Right atrium auricular region (tissue), 2 donors: ENCODE measurements around the gene NUP42. TPM values are rescaled to one million over a fixed set of nuclear protein-coding genes. Genes with fewer than 3 reads are reported as not detected.
A peak's percentile ranks its signal among the peaks of the same experiment; 100 is the strongest.
"Not testable (repeated sequence)": the region's sequence is repeated elsewhere in the genome, so short reads cannot be mapped to it uniquely, and the experiment has no call there.

Source experiments
- DNase-seq: peaks from one replicate; pipeline ENCODE4 v3.0.0-alpha.2; 2019; ENCODE audit warnings: low spot score
- H3K27ac ChIP-seq, 2 donors: fragments of 200-600 bp; sonication (generic); 1 replicate in 1 of 2; 2 replicates in 1 of 2; pipeline ENCODE4 v1.5.1; 2016 to 2019
- H3K27me3 ChIP-seq, 2 donors: fragments of 200-600 bp; sonication (generic); one replicate each; pipeline versions ENCODE4 v1.5.1 to v1.6.0; 2017 to 2019
- H3K36me3 ChIP-seq: fragments of 200-600 bp; sonication (generic); one replicate; pipeline ENCODE4 v1.5.1; 2016
- H3K4me1 ChIP-seq, 2 donors: fragments of 200-600 bp; sonication (generic); one replicate each; pipeline versions ENCODE4 v1.5.1 to v1.6.0; 2017 to 2019
- H3K4me3 ChIP-seq, 2 donors: fragments of 200-600 bp; sonication (generic); 1 replicate in 1 of 2; 2 replicates in 1 of 2; pipeline ENCODE4 v1.5.1; 2017 to 2019; ENCODE audit warnings: mild to moderate bottlenecking in 1 of 2, moderate library complexity in 1 of 2
- H3K9me3 ChIP-seq, 2 donors: fragments of 200-600 bp; sonication (generic); one replicate each; pipeline ENCODE4 v1.5.1; 2019
- CTCF ChIP-seq, 2 donors: fragments of 200-600 bp; sonication (generic); IDR thresholded peaks; one replicate each; pipeline ENCODE4 v1.5.1; 2019; ENCODE audit warnings: antibody characterized with exemption in 2 of 2
- total RNA-seq, 2 donors: library from RNA; depleted of rRNA; stranded (reverse); fragments of >200 nt; gene quantifications; one replicate each; pipeline ENCODE4 v1.1.0, GENCODE V29; 2016

NUP42 gene
- total RNA-seq, 2 donors from 2014 or later, result 24.7 to 30.6 TPM

GRCh38 chr7:23191022-23191421, 9.2 kb downstream of the NUP42 start:
- Histone ChIP-seq H3K9me3 (no peaks in the 10 kb centered on the region), H3K4me3 (no peak overlapping the region), H3K27me3 (no peaks in the 10 kb centered on the region), H3K27ac (no peak overlapping the region), H3K4me1 (no peaks in the 10 kb centered on the region), H3K36me3 (peaks cover 52% of the 10 kb centered on the region)
- no peak for DNase-seq
- no peak for TF ChIP-seq CTCF (IDR thresholded peaks at IDR 0.05)

- not testable (repeated sequence) for H3K4me1 ChIP-seq, H3K27me3 ChIP-seq, H3K9me3 ChIP-seq, DNase-seq, H3K4me3 ChIP-seq, H3K27ac ChIP-seq
- peaks cover 30% of the 10 kb centered on the region for H3K36me3 ChIP-seq
These were observed 11.9 kb downstream of the NUP42 start for GRCh38 chr7:23193650-23194227.

- no peak for TF ChIP-seq CTCF (IDR thresholded peaks at IDR 0.05)
- Histone ChIP-seq H3K27ac (peak overlapping the region in 1 of 2 donors; percentile 62), H3K4me3 (no peak overlapping the region), H3K9me3 (no peaks in the 10 kb centered on the region), H3K4me1 (no peaks in the 10 kb centered on the region), H3K27me3 (no peaks in the 10 kb centered on the region), H3K36me3 (peaks cover 34% of the 10 kb centered on the region)
- DNase-seq, result no peak
These were observed 14.5 kb downstream of the NUP42 start for GRCh38 chr7:23196306-23196705.

- H3K27me3 ChIP-seq, DNase-seq, H3K9me3 ChIP-seq, H3K27ac ChIP-seq, H3K4me1 ChIP-seq, H3K4me3 ChIP-seq: not testable (repeated sequence)
- peaks cover 38% of the 10 kb centered on the region for H3K36me3 ChIP-seq
These were observed 15.9 kb downstream of the NUP42 start for GRCh38 chr7:23197745-23198144.

GRCh38 chr7:23200331-23200730, 18.5 kb downstream of the NUP42 start:
- TF ChIP-seq CTCF (IDR thresholded peaks at IDR 0.05), result no peak
- no peak for DNase-seq
- no peaks in the 10 kb centered on the region for H3K9me3 ChIP-seq
- no peaks in the 10 kb centered on the region for H3K4me1 ChIP-seq
- peak overlapping the region; percentile 12 to 62 for H3K27ac ChIP-seq
- no peaks in the 10 kb centered on the region for H3K27me3 ChIP-seq
- peaks cover 22% of the 10 kb centered on the region for H3K36me3 ChIP-seq
- H3K4me3 ChIP-seq, result no peak overlapping the region

GRCh38 chr7:23204241-23204640, 22.4 kb downstream of the NUP42 start:
- H3K4me3 ChIP-seq, result no peak overlapping the region
- no peak for DNase-seq
- peaks cover 20% of the 10 kb centered on the region for H3K36me3 ChIP-seq
- H3K27me3 ChIP-seq, result no peaks in the 10 kb centered on the region
- H3K4me1 ChIP-seq, result peaks cover 0 to 6% of the 10 kb centered on the region in 2 donors
- no peaks in the 10 kb centered on the region for H3K9me3 ChIP-seq
- H3K27ac ChIP-seq, result no peak overlapping the region
- TF ChIP-seq CTCF (IDR thresholded peaks at IDR 0.05), result no peak

- no peaks in the 10 kb centered on the region for H3K9me3 ChIP-seq
- peaks cover 0 to 6% of the 10 kb centered on the region in 2 donors for H3K4me1 ChIP-seq
- DNase-seq, result no peak
- no peak for TF ChIP-seq CTCF (IDR thresholded peaks at IDR 0.05)
- H3K27me3 ChIP-seq, result no peaks in the 10 kb centered on the region
- peak overlapping the region; percentile 12 to 51 for H3K27ac ChIP-seq
- H3K36me3 ChIP-seq, result peaks cover 8% of the 10 kb centered on the region
- H3K4me3 ChIP-seq, result peak overlapping the region in 1 of 2 donors; percentile 43
These were observed 23.7 kb downstream of the NUP42 start for GRCh38 chr7:23205577-23205908.
